CD4-positive, alpha-beta T cell treated with Interleukin-17A for 1 hour (primary cell): ENCODE data around the gene ADAM12.

Experiments
- DNase-seq: peaks from one replicate; pipeline ENCODE4 v3.0.0-alpha.2; 2020

The ADAM12 gene

DNA sequence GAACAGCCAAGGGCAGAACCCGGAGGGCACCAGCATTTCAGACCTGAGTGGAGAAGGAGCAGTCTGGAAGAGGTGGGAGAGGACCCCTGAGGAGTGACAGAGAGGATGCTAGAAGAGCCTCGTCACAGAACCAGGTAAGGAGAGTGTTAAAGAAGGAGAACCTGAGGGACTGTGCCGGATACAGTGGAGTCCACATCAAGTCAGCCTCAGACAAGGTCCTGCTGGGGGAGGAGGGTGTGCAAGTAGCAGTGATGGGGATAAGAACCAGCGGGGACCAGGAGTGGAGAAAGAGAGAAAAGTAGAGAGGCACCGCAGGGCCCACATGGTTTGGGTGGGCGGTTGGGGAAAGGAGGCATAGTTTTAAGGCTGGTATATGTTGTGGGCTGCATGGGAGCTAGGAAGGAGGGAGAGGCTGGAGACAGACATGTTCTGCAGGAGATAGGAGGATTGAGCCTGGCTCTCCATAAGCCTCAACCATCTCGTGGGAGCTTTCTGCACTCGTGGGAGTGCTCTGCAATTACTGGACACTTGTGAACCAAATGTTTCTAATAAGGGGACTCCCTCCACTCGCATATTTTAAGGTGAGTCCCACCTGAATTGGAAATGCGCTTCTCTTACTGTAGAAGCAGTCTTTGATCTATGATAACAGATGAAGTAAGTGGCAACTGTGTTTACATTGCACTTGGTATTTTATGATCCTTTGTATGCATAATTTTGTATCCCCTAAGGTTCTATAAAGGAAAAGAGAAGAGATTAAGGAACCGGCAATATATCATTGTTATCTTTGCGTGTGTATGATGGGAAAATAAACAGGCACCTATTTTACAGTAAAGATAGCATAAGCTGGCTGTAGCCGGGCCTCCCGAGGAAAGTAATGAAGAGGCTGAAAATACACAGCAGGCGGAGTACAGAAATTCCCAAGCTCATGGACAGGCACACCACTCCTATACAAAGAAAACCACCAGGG is 154.8 kb downstream of the ADAM12 start:
- DNase-seq: no peak

DNA sequence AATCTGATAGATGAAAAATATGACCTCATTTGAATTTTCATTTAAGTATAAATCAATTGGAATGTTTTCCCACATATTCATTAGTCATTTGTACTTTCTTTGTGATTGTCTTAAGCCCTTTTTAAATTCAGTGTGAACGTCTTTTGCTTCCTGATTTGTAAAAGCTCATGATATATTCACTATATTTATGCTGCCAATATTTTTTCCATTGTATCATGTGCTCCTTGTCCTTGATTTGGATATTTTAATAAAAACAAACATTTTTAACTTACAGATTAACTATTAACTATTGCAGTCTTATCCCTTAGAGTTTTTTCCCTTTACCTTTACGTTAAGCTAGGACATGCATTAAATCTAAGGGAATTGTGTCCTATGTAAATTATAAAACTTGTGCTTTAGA is 157.7 kb downstream of the ADAM12 start:
- DNase-seq: no peak

DNA sequence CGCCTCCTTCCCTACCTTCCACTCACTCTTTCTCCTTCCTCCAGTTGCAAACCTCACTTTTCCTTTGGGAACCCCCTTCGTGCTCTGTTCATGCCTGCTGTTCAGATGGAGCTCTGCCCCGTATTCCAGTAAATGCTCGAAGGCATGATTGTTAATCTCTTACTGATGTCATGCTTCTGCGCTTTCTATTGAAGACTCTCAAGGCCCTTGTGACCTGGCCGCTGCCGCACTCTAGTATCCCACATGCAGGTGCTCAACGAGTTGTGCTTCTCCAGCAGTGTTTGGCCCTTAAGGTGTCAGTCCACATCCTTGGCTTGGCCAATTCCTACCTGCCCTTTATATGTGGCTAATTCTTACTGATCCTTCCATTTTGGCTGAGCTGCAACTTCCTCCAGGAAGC is 158.6 kb downstream of the ADAM12 start:
- DNase-seq: no peak

DNA sequence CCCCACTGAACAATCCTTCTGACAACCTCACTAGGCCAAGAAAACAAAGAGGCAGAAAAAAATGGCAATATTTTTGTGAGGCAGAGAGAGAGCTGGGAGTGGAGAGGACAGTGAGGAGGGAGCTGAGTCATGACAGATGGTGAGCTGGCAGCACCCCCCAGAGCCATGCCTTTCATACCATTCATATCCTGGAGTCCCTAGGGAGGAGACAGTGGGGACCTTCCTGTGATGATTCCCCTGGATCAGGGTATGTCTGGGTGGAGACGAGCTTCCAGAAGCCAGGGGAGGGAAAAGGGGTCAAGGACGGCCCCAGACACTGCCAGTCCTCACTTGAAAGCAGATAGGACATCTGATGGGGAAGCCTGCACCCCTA is 160.5 kb downstream of the ADAM12 start:
- no peak for DNase-seq

DNA sequence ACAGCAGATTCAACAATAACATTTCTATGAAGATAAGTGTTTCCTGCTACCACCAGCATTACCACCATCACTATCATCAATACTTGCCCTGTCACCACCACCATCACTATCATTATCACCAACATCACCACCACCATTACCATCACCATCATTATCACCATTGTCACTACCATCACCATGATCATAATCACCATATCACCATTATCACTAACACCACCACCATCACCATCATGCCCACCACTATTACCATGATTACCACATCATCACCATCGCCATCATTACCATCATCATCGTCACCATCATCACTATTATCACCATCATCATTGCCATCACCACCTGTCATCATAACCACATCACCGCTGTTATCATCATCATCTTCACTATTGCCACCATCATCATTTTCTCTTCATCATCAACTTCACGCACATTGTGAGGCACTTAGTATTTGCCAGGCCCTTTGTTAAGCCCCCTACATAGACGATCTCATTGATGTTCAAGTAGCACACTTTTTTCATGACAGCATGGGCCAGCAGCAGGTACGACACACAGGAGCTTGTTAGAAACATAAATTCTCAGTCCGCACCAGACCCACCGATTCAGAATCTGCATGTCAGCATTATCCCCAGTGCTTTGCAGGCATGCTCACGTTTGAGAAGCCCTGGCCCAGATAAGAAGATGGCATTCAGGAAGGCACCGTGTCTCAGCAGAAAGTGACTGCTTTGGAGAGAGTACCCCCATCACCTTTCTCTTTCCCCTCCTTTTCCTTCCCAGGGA is 161.1 kb downstream of the ADAM12 start:
- DNase-seq: no peak

DNA sequence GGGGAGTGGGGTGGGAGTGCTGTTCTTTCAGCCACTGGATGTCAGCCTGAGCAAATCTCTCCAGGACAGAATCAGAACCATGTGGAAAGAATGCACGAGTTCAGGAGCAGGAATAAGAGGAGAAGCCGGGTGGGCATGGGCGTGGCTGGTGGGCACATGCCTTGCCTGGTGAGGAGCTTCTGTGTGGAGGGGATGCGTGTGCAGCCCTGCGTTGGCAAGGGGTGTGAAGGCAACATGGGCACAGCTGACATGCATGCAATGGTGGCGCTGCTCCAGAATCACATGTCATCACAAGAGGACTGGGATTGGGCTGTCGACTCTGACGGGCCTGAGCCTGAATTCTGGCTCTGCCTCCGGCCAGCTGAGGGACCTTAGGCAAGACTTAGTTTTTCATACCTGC is 162.1 kb downstream of the ADAM12 start:
- DNase-seq: no peak

DNA sequence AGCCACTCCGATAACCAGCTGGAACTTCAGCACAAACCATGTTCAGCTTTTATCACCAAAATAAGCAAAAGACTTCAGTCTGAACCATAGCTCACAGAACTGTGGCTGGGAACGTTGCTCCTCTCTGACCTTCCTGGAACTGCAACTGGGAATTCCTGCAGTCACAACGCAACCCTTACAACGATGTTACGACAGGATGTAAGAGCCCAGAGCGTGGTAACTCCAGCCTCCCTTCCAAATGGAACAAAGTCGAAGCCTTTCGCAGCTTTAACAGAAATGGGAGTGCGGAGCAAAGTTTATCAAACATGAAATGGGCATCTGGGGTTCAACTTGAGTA is 162.6 kb downstream of the ADAM12 start:
- no peak for DNase-seq

DNA sequence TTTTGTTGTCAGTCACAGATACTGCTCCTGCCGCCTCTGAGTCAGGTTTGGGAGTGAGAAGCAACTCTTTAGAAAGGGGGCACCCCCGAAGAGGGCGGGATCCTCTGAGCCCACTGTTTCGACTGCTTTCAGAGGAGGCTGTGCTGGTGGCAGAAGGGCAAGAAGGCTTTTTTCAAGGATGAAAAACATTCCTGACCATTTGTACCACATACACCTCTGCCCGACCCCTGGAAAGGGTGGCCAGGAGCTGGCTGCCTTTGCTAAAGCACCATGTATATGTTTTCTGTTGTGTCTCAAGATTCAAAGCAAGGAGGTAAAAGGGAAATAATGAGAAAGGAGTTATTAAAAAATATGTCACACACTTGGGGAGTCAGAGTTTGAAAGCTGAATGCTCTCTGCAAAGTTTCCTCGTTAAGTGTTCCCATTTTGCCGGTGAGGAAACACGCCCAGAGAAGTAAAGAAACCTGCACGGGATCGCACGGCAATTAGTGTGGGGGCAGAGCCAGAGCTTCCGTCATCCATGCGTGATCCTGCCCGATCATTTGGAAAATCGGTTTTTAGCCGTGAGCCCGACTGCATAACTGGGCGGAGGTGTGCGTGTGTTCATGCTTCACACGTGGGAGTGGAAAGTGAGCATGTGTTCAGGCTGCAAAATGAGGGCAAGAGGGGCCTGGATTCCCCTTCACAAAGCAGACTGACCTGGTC is 163.2 kb downstream of the ADAM12 start:
- no peak for DNase-seq

DNA sequence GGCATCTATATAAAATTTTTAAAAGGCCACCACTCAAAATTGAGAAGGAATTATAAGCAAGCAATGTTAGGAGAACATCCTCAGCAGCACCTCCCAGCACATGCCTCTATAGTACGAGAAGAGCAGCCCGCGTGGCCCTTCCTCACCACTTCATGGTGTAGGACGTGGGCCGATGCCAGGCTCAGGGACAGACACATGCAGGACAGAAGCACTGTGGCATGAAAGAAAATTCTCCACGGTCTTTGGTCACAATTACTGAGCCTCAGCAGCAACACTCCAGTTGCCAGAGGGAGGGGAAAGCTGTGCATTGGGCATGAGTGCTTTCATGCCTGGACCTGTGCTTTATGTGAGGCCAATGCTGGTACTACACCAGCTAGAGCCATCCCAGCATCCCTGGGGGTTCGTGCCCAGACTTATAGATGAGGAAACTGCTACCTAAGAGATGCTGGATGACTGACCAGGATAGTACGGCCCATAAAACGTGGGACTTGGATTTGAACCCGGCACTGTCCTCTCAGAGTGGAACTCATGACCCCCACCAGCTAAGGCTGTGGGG is 164.7 kb downstream of the ADAM12 start:
- DNase-seq: no peak

DNA sequence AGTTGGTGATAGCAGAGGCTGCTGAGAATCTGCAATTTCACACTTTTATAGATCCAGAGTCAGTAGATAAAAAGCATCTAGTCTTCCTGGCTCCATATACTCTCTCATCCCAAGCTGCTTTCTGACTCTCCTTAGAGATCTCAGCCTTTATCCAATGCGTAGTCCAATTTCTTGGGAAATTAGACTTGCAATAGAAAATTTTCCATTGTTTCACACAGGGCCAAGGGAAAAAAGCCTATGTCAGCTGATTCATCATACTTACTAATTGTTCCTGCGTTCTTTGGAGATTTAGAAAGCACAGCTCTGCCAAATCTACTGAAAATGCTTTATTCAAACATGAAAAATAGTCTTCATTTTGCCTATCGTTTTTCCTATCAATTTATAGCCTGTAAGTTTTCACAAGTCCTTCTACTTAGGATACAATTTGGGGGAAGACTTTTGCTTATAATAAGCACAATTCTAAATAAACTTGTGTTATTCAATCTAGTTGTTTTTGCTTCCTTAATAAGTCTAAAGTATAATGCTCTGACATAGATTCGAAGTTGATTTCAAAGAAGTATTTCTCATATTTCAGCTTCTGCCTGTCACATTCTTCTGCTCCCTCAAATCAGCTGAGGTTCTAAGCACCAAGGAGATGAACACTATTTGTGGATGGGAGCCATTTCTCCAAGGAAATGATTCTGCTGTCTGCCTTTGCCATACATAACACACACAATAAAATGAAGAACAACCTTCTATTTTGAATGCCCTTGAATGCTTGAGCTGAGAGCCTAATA is 165.4 kb downstream of the ADAM12 start:
- no peak for DNase-seq

DNA sequence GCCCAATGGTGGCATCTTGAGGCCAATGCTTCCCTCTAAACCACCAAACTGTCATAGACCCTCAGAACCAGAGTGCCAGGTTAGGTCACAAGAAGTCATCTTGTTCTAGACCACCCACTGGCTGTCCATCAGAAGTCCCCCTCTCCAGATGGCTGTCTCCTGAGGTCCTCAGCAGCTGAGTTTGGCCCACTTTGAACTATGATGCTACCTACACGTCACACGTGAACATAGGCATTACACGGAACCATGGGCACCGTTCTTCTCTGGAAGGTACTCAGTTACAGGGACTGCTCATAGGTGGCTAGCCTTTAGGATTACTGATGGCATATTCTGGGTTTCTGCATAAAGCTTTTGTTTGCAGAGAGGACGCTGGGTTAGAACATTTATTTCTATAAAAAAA is 166.4 kb downstream of the ADAM12 start:
- DNase-seq: no peak

DNA sequence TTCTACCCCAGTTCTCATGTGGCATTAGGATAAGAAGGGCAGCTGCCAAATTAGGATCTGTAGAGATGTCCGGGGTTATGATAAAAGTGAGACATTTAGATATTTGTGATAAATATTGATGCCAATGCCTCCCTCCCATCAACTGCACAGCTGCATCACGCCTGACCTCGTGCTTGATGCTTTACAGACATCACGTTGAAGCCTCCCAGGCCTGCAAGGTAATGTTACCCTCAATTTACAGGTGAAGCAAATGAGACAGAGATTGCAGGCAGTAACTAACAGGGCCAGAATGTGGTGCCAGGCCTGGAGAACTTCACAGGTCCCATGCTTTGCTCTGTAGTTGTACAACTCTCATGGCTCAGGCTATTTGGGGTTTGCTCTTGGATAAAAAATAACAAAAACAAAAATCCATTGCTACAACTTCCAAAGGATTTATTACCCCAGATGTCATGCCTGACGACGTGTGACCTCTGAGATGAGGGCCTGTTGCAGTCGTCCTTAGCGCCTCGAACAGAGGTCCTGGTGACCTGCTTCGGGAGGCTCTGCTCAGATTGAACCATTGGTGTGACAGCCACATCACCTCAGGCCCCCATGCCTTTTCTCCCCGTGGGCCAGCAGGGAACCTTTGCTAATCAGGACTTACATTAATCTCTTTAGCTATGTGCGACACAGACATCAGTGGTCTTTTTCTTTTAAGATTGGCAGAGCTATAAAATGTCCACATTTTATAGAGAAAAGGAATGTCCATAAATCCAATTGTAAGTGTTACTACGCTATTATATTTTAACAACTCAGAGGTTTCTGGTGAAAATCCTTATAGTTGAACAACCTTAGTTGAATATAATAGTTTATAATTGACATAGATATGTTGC is 169.3 kb downstream of the ADAM12 start:
- DNase-seq: no peak

DNA sequence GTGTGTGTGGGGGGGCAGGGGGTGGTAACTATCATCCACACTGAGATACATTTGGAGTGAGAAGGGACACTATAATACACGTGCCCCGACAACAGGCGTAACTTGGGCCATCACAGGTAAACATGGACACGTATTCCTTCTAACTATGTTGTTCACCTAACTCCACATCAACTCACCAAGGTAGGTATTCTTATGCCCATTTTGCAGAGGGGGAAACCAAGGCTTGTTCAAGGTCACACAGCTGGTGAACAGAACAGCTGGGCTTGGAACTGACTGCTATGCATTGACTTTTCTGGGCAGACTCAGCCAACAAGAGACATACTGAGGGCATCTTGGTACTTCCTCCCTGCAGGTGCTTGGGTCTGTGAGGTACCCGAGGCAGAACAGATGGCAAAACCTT is 170.1 kb downstream of the ADAM12 start:
- DNase-seq: no peak

DNA sequence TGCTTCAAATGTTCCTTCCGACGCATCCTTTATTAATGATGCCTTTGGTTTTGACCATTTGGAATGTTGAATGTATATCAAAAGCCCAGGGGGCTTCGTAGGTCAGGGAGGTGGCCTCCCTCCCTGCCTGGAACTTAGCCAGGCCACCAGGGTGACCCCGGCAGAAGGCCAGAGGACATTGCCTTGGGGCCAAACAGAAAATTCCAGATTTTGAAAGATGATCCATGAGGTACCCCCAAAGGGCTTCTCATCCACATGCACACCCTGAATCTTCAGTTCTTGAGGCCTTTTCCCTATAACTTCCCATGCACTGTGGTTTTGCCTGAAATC is 171.7 kb downstream of the ADAM12 start:
- DNase-seq: no peak

DNA sequence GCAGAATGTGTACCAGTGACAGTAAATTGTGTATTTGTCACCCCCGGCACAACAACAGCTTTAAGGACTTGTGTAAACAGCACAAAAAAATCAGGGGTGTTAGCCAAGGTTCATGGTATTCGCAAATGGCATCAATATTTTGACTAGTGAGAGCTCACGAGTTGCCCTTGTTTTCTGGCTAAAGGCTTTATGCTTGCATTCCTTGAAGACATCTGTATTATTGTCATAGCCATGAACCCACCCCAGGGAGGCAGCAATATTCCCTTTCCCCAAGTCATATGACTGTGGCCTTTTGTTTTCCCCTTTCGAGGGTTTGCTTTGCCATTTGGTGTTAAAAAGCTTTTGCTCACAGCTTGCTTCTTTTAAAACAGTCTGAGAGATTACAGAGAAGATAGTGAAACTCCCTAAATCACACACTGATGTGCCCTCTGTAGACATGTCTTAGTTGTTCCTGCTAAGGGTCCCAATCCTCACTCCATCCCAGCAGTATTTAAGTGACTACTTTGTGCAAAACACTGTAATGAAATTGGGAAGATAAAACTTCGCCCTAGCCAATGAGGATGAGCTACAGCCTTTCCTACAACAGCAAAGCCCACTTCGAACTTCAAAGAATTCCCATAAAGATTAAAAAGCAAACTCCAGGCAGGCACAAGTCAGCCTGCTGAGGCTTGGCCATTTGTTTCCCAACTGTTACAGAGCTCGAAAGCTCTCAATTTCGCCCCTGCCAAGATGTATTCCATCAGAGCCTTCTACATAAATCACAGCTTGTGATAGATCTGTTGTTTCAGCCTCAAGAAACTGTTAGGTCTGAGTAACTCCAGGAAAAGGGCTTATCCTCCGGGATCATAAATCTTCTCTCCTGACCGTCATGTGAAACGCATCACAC is 172.3 kb downstream of the ADAM12 start:
- DNase-seq: no peak

DNA sequence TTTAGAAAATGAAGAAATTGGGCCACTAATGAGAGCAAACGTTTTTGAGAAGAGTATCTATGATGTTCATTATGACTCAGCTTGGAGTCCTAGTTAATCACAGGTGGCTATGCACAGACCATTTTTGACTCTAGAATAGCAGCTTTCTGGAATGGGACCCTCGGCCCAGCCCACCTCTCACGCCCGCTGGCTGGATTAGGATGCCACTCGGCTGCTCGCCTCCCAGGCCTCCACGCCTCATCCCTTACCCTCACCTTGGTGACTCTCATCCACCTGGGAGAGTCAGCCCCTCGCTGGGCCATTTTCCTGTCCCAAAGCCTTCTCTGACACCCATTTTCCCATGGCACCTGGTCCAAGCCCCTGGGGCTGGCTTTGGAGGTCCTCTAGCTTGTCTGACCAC is 173.6 kb downstream of the ADAM12 start:
- no peak for DNase-seq

DNA sequence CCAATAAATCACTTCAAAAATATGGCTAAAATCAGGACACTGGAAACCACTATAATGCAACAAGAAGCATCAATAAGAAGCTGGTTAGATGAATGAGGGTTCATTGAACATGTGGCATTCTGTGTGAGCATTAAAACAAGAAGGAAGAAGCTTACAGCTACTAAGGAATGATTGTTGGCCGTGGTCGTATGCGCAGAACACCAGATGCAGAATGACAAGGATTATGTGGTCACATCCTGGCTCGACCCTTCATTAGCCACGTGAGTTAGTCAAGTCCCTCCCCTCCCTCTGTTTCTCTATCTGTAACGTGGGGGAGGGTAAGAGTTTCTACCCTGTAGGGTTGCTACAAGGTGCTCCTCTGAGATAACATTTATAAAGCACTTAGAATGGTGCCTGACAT is 174.3 kb downstream of the ADAM12 start:
- DNase-seq: no peak

DNA sequence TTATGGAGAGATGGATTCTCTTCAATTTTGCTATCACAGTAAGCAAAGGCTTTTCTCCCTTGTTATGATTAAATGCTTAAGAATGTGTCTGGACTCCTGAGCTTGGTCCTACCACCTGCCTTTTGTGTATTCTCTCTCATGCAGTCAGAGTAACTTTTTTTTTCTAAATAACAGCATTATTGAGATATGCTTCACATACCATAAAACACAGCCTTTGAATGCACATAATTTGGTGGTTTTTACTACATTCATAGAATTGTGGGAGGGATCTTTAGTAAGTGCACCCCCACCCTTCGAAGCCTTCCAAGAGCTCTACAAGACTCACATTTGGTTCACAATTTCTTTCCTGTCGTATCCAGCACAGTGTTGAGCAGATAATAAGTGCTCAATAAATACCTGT is 175.5 kb downstream of the ADAM12 start:
- no peak for DNase-seq

DNA sequence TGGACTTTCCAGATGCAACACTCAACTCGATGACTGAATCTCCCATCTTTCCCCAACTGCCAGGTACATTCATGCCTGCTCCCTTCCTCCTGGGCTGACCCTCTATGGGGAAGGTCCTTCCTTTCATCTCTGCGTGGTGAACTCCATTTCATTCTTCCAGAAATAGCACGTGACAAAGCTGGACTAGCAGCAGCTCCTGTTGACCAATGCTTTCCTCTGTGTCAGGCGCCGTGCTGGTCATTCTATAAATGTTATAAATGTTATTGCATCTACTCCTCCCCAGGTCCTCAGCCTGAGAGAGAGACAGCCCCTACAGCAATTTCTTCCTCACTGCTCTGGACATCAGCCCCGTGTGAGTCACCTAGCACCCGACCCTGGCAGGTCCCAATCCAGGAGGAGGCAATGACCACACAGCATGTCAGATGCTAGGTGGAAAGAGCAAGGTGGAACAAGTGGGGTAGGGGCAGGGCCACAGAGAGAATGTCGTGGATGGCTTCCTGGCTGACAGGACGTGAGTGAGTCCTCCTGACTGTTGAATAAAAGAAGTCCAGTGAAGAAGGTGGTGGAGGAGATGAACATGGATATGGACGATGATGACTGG is 178.1 kb downstream of the ADAM12 start:
- no peak for DNase-seq

DNA sequence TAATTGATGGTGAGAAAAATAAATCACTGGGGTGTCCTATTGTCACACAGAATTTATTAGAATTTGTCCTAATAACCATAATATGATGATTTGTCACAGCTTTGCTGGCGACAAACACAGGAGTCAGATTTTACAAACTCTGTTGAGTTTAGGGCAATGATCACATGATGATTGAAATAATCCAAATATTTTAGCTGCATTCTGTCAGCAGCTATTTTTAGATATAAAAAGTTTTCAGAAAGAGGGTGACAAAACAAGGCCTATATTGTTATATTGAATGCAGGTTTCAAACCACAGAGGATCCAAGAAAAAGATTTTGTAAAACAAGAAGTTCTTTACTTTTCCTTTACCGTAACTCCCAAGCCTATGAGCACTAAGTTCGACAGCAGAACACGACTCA is 178.8 kb downstream of the ADAM12 start:
- DNase-seq: no peak
